SK-N-SH (cell line): ENCODE measurements around the gene MT1X. TPM values are rescaled to one million over a fixed set of nuclear protein-coding genes. Genes with fewer than 3 reads are reported as not detected.

Source experiments
- CTCF ChIA-PET: fragments of 300-600, 350-600 bp; formaldehyde crosslinking; extraction: SDS; loops from one replicate; lab custom pipeline; 2021; lab: Yijun Ruan, JAX
- POLR2A ChIA-PET: fragments of 350-600 bp; sonication (Branson Sonifier 250); formaldehyde crosslinking; extraction: SDS; loops from one replicate; lab custom pipeline; 2020; ENCODE audit warnings: antibody characterized with exemption, inconsistent platforms; lab: Yijun Ruan, JAX
- DNase-seq: peaks from one replicate; pipeline ENCODE4 v3.0.0; 2012
- H2AFZ ChIP-seq: fragments of 200-600 bp; sonication (generic); 2 replicates; pipeline ENCODE4 v1.8.1; 2016; ENCODE audit warnings: antibody characterized with exemption, mild to moderate bottlenecking, low read depth
- H3F3A ChIP-seq: fragments of 200-600 bp; sonication (generic); replicated peaks from 2 replicates; pipeline ENCODE3; 2016; ENCODE audit warnings: antibody characterized with exemption, mild to moderate bottlenecking; ENCODE audit not compliant: insufficient read depth
- H3K27ac ChIP-seq, 2 experiments: fragments of 200-500 bp in 1 of 2; fragments of 200-600 bp in 1 of 2; sonication (Bioruptor generic) in 1 of 2; sonication (generic), shearing (Covaris generic) in 1 of 2; 2 replicates each; pipeline versions ENCODE4 v1.5.1 to v1.6.1; 2014 to 2016; ENCODE audit warnings: low read depth in 2 of 2, inconsistent platforms in 1 of 2, low read length in 1 of 2, mild to moderate bottlenecking in 1 of 2, mixed read lengths in 1 of 2
- H3K27me3 ChIP-seq: fragments of 200-600 bp; sonication (generic), shearing (Covaris generic); 2 replicates; pipeline ENCODE4 v1.6.1; 2016; ENCODE audit warnings: mixed run types; ENCODE audit not compliant: insufficient read depth
- H3K36me3 ChIP-seq, 2 experiments: fragments of 200-500 bp in 1 of 2; fragments of 200-600 bp in 1 of 2; sonication (Bioruptor generic) in 1 of 2; sonication (generic) in 1 of 2; replicated peaks in 1 of 2; 2 replicates each; pipeline versions ENCODE3 to v1.5.1; 2014 to 2016; ENCODE audit warnings: low read length in 1 of 2, mild to moderate bottlenecking in 1 of 2; ENCODE audit not compliant: insufficient read depth in 2 of 2, control insufficient read depth in 1 of 2
- H3K4me1 ChIP-seq, 2 experiments: fragments of 200-500 bp in 1 of 2; fragments of 200-600 bp in 1 of 2; sonication (Bioruptor generic) in 1 of 2; sonication (generic), shearing (Covaris generic) in 1 of 2; 2 replicates each; pipeline versions ENCODE4 v1.5.1 to v1.6.1; 2014 to 2016; ENCODE audit warnings: low read depth in 1 of 2, low read length in 1 of 2, mixed run types in 1 of 2; ENCODE audit not compliant: insufficient read depth in 2 of 2, control insufficient read depth in 1 of 2
- H3K4me2 ChIP-seq: fragments of 200-600 bp; sonication (generic), shearing (Covaris generic); 2 replicates; pipeline ENCODE4 v1.6.1; 2017; ENCODE audit warnings: mixed run types
- H3K4me3 ChIP-seq, 2 experiments: fragments of 200-500 bp in 1 of 2; fragments of 200-600 bp in 1 of 2; sonication (Bioruptor generic) in 1 of 2; sonication (generic), shearing (Covaris generic) in 1 of 2; 2 replicates each; pipeline versions ENCODE4 v1.5.1 to v1.8.1; 2014 to 2016; ENCODE audit warnings: low read depth in 2 of 2, inconsistent platforms in 1 of 2, low read length in 1 of 2, mild to moderate bottlenecking in 1 of 2, mixed read lengths in 1 of 2, moderate library complexity in 1 of 2
- H3K79me2 ChIP-seq: fragments of 200-600 bp; sonication (generic); 2 replicates; pipeline ENCODE4 v1.8.1; 2017; ENCODE audit warnings: mild to moderate bottlenecking; ENCODE audit not compliant: insufficient read depth
- H3K9ac ChIP-seq: fragments of 200-600 bp; sonication (generic); 2 replicates; pipeline ENCODE4 v1.6.1; 2017; ENCODE audit warnings: mixed run types
- H3K9me2 ChIP-seq: fragments of 200-600 bp; sonication (generic); 2 replicates; pipeline ENCODE4 v1.6.1; 2017; ENCODE audit warnings: mixed run types
- H3K9me3 ChIP-seq: fragments of 200-600 bp; sonication (generic); 2 replicates; pipeline ENCODE4 v1.6.1; 2017; ENCODE audit warnings: mixed run types, mild to moderate bottlenecking, moderate library complexity
- H4K20me1 ChIP-seq: fragments of 200-600 bp; sonication (generic); 2 replicates; pipeline ENCODE4 v1.6.1; 2017; ENCODE audit warnings: mild to moderate bottlenecking, mixed run types; ENCODE audit not compliant: insufficient read depth
- CHD2 ChIP-seq: fragments of 150-350 bp; IDR thresholded peaks from 2 replicates; pipeline ENCODE4 v1.6.1; 2018; ENCODE audit warnings: low read length; ENCODE audit not compliant: partially characterized antibody
- CTCF ChIP-seq: fragments of 200-600 bp; sonication (generic); IDR thresholded peaks from 2 replicates; pipeline ENCODE4 v1.6.1; 2017; ENCODE audit warnings: antibody characterized with exemption, mild to moderate bottlenecking, moderate library complexity
- ELF1 ChIP-seq: IDR thresholded peaks from 2 replicates; pipeline ENCODE4 v1.4.0; 2012
- EZH2phosphoT487 ChIP-seq: fragments of 200-600 bp; sonication (generic); IDR thresholded peaks from 2 replicates; pipeline ENCODE4 v1.6.1; 2017; ENCODE audit warnings: low read depth, mixed run types, mild to moderate bottlenecking, antibody characterized with exemption, moderate library complexity, borderline replicate concordance
- FOSL2 ChIP-seq: IDR thresholded peaks from 2 replicates; pipeline ENCODE4 v1.4.0; 2012; ENCODE audit warnings: low read depth, mild to moderate bottlenecking, moderate library complexity, borderline replicate concordance
- FOXJ3 ChIP-seq: sonication (generic); formaldehyde crosslinking; IDR thresholded peaks from 2 replicates; pipeline ENCODE4 v1.5.1; 2020; ENCODE audit warnings: mild to moderate bottlenecking, missing genetic modification reagents
- FOXM1 ChIP-seq: IDR thresholded peaks from 2 replicates; pipeline ENCODE4 v1.4.0; 2012; ENCODE audit warnings: low read depth, mild to moderate bottlenecking
- GATA2 ChIP-seq: sonication (generic); formaldehyde crosslinking; IDR thresholded peaks from 2 replicates; pipeline ENCODE4 v1.5.0; 2020; ENCODE audit warnings: mild to moderate bottlenecking, missing genetic modification reagents
- JUND ChIP-seq: IDR thresholded peaks from 2 replicates; pipeline ENCODE4 v1.4.0; 2012
- MEF2A ChIP-seq: IDR thresholded peaks from 2 replicates; pipeline ENCODE4 v1.4.0; 2012; ENCODE audit warnings: low read depth, borderline replicate concordance
- MXI1 ChIP-seq: IDR thresholded peaks from 2 replicates; pipeline ENCODE4 v1.6.1; 2012; ENCODE audit warnings: mild to moderate bottlenecking, low read depth, low read length, improper control_type of control experiment
- NFIC ChIP-seq: IDR thresholded peaks from 2 replicates; pipeline ENCODE4 v1.4.0; 2012; ENCODE audit warnings: borderline replicate concordance
- PBX3 ChIP-seq: IDR thresholded peaks from 2 replicates; pipeline ENCODE4; 2012
- POLR2AphosphoS5 ChIP-seq: IDR thresholded peaks from 2 replicates; pipeline ENCODE4 v1.6.1; 2012; ENCODE audit warnings: low read depth, low read length
- RAD21 ChIP-seq: IDR thresholded peaks from 2 replicates; pipeline ENCODE4 v1.6.1; 2012; ENCODE audit warnings: mild to moderate bottlenecking, low read length
- RCOR1 ChIP-seq: fragments of 150-350 bp; IDR thresholded peaks from 2 replicates; pipeline ENCODE4 v1.6.1; 2017; ENCODE audit warnings: antibody characterized with exemption, low read length
- RXRA ChIP-seq: IDR thresholded peaks from 2 replicates; pipeline ENCODE4 v1.4.0; 2012; ENCODE audit warnings: low read depth, mild to moderate bottlenecking, borderline replicate concordance
- TAF1 ChIP-seq: IDR thresholded peaks from 2 replicates; pipeline ENCODE4 v1.6.1; 2012; ENCODE audit warnings: low read depth, mild to moderate bottlenecking, low read length, moderate library complexity, borderline replicate concordance
- YY1 ChIP-seq: IDR thresholded peaks from 2 replicates; pipeline ENCODE4 v1.4.0; 2012; ENCODE audit warnings: low read depth, mild to moderate bottlenecking
- WGBS: methylation state at CpG from one replicate; pipeline ENCODE4 v1.1.6; 2017; ENCODE audit warnings: low lambda C conversion rate; 5-methylcytosine and 5-hydroxymethylcytosine counted together
- polyA plus RNA-seq, 3 experiments: library from polyadenylated mRNA; depleted of rRNA; stranded (reverse); fragments of >200 nt; gene quantifications; 2 replicates each; pipeline ENCODE4 v1.2.3, GENCODE V29; 2012

The MT1X gene
- polyA plus RNA-seq, 1 of the 3 experiments (the other 2 are of a cell fraction): 213 TPM

GRCh38 chr16:56657555-56658326, 24.5 kb upstream of the MT1X start, which contains the start of gene MT1F:
TSS of gene MT1F (plus strand) at chr16:56657959. CDS start at chr16:56658059, 100 bp downstream.
- CTCF ChIA-PET: no interaction called here
- H3K27ac ChIP-seq: no peak within 1 kb of the TSS
- 20% methylated on average over 16 of the region's 46 CpGs for whole genome bisulfite sequencing
- H3K4me2 ChIP-seq: peak within 1 kb of the TSS; percentile 80
- DNase-seq: peak; percentile 86
- H3K4me1 ChIP-seq: peaks cover 0 to 8% of the 10 kb centered on the region in 2 experiments; a peak in 1 of 4 replicates
- peak within 1 kb of the TSS; percentile 65; the same call in 1 of the 2 replicates for H2AFZ ChIP-seq
- POLR2A ChIA-PET: no interaction called here
- no peaks in the 10 kb centered on the region for H4K20me1 ChIP-seq
- H3F3A ChIP-seq: no peaks in the 10 kb centered on the region
- H3K9me3 ChIP-seq: no peaks in the 10 kb centered on the region
- H3K27me3 ChIP-seq: peaks cover 16% of the 10 kb centered on the region; the same call in 1 of the 2 replicates
- peak within 1 kb of the TSS; percentile 8; the same call in 1 of the 2 replicates for H3K9ac ChIP-seq
- H3K9me2 ChIP-seq: no peaks in the 10 kb centered on the region
- TF ChIP-seq TAF1 (peak; percentile 17; the same call in 1 of the 2 replicates), MXI1 (peak; percentile 51; the same call in 1 of the 2 replicates), ELF1 (no peak)
- peak within 1 kb of the TSS; percentile 53 to 56 for H3K4me3 ChIP-seq
- H3K36me3 ChIP-seq: no peaks in the 10 kb centered on the region
- no peaks in the 10 kb centered on the region for H3K79me2 ChIP-seq

GRCh38 chr16:56658327-56658875, 23.9 kb upstream of the MT1X start:
- Histone ChIP-seq H3K79me2 (no peaks in the 10 kb centered on the region), H3F3A (no peaks in the 10 kb centered on the region), H3K4me3 (peak overlapping the region; percentile 53 to 56; a peak in 3 of 4 replicates), H3K4me2 (peak overlapping the region; percentile 80), H3K27me3 (peaks cover 16% of the 10 kb centered on the region; the same call in 1 of the 2 replicates), H3K4me1 (peaks cover 0 to 8% of the 10 kb centered on the region in 2 experiments; a peak in 1 of 4 replicates), H3K9me3 (no peaks in the 10 kb centered on the region), H3K9me2 (no peaks in the 10 kb centered on the region), H3K9ac (no peak overlapping the region), H3K36me3 (no peaks in the 10 kb centered on the region), H3K27ac (no peak overlapping the region), H2AFZ (peak overlapping the region; percentile 63; the same call in 1 of the 2 replicates), H4K20me1 (no peaks in the 10 kb centered on the region)
- CTCF ChIA-PET: interaction anchor here (0.6 kb wide), 1 partner anchor 1316 kb away, joined by 3 read pairs; no protein-coding TSS in a partner anchor
- 86% methylated on average over 10 of the region's 10 CpGs for WGBS
- POLR2A ChIA-PET: no interaction called here
- TF ChIP-seq RAD21 (no peak), MEF2A (no peak), FOSL2 (no peak), RXRA (no peak), TAF1 (no peak), GATA2 (CRISPR knock-in tag) (no peak), JUND (no peak), CHD2 (no peak), NFIC (no peak), RCOR1 (no peak), YY1 (no peak), EZH2phosphoT487 (no peak), FOXJ3 (no peak), CTCF (no peak), FOXM1 (no peak), PBX3 (no peak), POLR2AphosphoS5 (no peak)
- no peak for DNase-seq
